ENCODE data around the gene TGFB3.
"Not testable (repeated sequence)": the region's sequence is repeated elsewhere in the genome, so short reads cannot be mapped to it uniquely, and the experiment has no call there.

Gene TGFB3

GRCh38 chr14:75952489-75952888 is 29.3 kb downstream of the TGFB3 start:
- ATAC-seq = no peak
- no peak for DNase-seq

GRCh38 chr14:75946785-75947184 is 35.0 kb downstream of the TGFB3 start:
- DNase-seq (no peak), ATAC-seq (no peak)

GRCh38 chr14:75944607-75945241 is 37.1 kb downstream of the TGFB3 start:
- DNase-seq (no peak), ATAC-seq (no peak)

- DNase-seq (no peak), ATAC-seq (no peak)
Measured at GRCh38 chr14:75941030-75941429, 40.8 kb downstream of the TGFB3 start.

- DNase-seq = no peak
- ATAC-seq = no peak
Measured at GRCh38 chr14:75939200-75939599, 42.6 kb downstream of the TGFB3 start.

- no peak for DNase-seq
- ATAC-seq = no peak
Measured at GRCh38 chr14:75934998-75935628, 46.7 kb downstream of the TGFB3 start.

GRCh38 chr14:75933712-75934296 is 48.0 kb downstream of the TGFB3 start:
- ATAC-seq (no peak), DNase-seq (no peak)

- ATAC-seq (no peak), DNase-seq (no peak)
Measured at GRCh38 chr14:75928690-75929181, 53.1 kb downstream of the TGFB3 start.

- ATAC-seq = no peak
- no peak for DNase-seq
Measured at GRCh38 chr14:75927564-75928087, 54.2 kb downstream of the TGFB3 start.

- DNase-seq = no peak
- ATAC-seq = no peak
Measured at GRCh38 chr14:75926431-75927115, 55.2 kb downstream of the TGFB3 start.

- not testable (repeated sequence) for ATAC-seq, DNase-seq
Measured at GRCh38 chr14:75925141-75925840, 56.5 kb downstream of the TGFB3 start.

GRCh38 chr14:75920421-75920820 is 61.4 kb downstream of the TGFB3 start:
- not testable (repeated sequence) for DNase-seq, ATAC-seq

GRCh38 chr14:75917946-75918335 is 63.9 kb downstream of the TGFB3 start:
- ATAC-seq (no peak), DNase-seq (no peak)

- ATAC-seq (no peak), DNase-seq (no peak)
Measured at GRCh38 chr14:75917322-75917945, 64.4 kb downstream of the TGFB3 start.

- ATAC-seq (no peak), DNase-seq (no peak)
Measured at GRCh38 chr14:75915045-75915444, 66.8 kb downstream of the TGFB3 start.

- no peak for DNase-seq
- ATAC-seq = no peak
Measured at GRCh38 chr14:75913183-75913582, 68.6 kb downstream of the TGFB3 start.

- DNase-seq (no peak), ATAC-seq (no peak)
Measured at GRCh38 chr14:75911883-75912282, 69.9 kb downstream of the TGFB3 start.

GRCh38 chr14:75910048-75910447 is 71.7 kb downstream of the TGFB3 start:
- ATAC-seq (no peak), DNase-seq (no peak)

- DNase-seq (no peak), ATAC-seq (no peak)
Measured at GRCh38 chr14:75909630-75910029, 72.2 kb downstream of the TGFB3 start.

Measured in stimulated activated naive CD8-positive, alpha-beta T cell treated with anti-CD3 and anti-CD28 coated beads, Interleukin-15, Interleukin-2, amounts not matched to agents 100 U/mL and 50 U/mL, for 24 hours (primary cell).